Stimulated activated naive CD4-positive, alpha-beta T cell treated with Interleukin-2 at 50 U/mL for 16 hours (primary cell): ENCODE results near the gene ROR2.

Experiments used
- DNase-seq: peaks from one replicate; lab custom pipeline; 2025; lab: John Stamatoyannopoulos, UW

The ROR2 gene

GRCh38 chr9:91771864-91772263 lies 178.2 kb downstream of the ROR2 start:
- no peak for DNase-seq

GRCh38 chr9:91771027-91771426 lies 179.0 kb downstream of the ROR2 start:
- DNase-seq: no peak

DNA sequence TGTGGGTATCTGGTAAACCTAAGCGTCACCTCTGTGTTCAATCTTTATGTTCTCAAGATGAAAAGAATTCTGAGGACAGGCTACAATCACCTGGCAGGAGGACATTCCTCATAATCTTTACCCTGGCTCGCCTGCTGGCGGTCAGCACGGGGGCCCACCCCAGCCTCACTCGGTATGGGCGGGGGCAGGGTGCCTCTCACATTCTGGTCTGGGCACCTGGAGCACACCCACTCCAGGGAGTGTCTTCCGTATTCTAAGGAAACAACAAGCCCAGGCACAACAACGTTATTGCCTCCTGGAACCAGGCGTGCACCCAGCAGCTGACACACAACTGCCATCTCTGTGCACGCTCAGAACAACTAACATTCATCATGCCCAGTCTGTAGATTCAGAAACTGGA lies 179.8 kb downstream of the ROR2 start:
- DNase-seq: no peak

DNA sequence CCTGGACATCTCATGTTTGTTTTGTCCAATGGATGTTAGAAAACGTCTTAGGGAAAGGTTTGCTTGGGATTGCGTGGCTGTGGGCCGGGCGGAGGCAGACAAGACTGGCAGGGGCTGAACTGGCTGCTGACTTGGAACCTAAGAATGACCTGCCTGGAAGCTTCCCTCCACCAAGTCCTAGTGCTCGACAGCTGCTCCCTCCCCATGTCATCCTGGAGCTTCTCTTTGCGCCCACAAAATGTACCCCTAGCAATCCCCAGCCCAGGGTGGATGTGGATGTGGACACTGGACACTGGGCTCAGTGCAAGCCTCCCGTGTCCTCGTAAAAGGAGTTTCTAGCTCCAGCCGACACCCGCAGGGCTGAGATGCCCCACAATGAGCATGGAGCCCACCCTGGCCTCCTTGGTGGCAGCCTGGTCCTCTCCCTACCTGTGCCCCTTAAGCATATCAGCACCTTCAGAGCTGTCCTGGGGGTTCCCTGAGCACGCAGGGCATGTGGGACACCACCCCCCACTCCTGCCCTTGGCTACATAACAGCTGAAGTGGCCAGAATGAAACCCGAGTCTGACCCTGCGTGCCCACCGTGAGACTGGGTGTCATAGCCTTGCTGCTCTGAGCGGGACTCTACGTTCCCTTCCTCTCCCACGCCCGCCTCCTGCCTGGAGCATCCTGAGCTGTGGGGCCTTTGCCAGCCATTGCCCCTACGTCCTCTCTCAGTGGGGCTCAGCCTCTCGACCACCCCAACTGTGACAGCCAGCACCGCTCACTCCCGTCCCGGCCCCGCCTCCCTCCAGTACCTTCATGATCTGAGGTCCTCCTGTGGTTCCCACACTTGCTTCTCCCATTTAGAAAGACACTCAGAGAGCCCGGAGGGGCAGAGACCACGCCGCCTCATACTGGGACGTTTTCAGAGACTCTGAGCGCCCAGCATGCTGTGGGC lies 180.8 kb downstream of the ROR2 start:
- no peak for DNase-seq

DNA sequence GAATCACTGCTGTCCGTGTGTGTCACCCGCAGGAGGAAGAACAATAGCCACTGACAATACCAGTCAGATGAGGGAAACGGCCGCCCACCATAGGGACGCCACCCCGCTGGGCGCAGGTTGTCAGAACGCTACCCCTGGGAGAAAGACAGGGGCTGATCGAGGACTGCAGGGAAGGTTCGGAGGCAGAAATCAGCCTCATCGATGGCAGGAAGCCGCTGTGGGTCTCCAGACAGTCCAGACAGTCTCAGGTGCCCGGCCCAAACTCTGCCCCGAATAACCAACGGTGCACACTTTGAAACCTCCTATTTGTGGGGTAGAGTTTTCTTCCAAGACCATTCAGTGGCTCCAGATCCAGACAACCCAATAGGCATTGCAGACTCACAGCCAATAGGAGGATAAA lies 181.5 kb downstream of the ROR2 start:
- no peak for DNase-seq

DNA sequence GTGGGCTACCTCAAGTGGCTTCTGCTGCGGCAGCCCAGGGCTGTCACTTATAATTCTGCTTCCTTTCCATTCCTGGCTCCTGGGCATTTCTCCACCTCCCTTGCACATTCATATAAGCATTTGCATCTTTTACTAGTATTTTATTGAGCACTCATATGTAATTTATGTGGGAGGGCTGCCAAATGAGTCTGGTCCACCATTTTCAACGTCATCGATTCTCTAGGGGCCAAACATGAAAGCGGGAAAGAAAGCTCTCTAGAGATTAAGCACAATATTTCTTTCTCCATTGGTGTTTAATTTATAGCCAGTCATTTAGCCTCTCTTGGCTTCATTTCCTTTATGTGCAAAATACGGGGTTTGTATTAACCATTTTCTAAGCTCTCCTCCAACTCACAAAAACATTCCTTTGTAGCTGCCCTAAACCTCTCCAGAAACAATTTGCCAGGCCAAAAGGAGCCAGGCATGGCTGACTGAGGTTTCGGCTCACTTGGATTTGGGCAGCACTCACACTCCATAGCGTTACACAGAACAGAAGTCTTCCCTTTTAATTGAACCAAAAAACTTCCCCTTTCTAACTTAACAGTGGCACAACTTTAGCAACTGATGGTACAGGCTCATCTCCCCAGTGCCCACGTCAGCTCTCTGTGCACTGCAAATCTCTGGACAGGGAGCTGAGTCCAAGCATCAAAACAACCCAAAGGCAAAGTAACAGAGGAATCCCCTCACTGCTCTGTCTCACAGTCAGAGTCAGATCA lies 183.5 kb downstream of the ROR2 start:
- no peak for DNase-seq

DNA sequence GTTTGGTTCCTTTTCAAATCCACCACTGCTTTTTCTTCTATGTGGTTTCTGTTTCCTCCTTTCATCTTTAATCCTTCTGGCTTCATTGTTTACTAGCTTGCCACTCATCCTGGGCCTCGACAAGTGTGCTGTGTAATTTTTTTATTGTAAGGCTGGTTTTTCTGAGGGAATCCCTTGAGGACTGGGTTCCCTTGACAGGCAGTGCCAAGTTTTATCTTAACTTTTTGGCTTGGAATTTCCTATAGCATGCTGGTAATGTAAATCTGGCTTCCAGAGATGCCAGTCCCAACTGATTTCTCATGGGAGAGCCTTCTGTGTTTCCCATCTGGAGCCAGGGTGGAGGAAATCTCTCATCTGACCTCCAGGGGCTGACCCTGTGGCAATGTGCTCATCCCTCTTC lies 184.7 kb downstream of the ROR2 start:
- no peak for DNase-seq

DNA sequence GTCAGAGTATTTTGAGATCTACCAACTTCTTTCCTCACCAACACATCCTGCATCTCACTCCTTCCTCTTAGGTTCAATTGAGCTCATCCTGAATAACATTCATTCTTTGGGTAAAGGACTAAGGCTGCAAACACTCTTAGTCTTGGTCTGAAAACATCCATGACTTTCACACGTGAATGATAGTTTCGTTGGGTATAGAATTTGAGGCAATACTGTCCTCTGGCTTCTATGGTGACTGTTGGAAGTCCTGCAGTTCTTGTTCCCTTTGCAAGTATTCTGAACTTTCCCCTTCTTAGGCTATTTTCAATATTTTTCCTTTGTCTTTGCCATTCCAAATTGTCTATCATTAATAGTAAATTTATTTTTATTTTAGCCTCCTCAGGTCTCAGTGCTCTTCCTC lies 185.4 kb downstream of the ROR2 start:
- DNase-seq: no peak

GRCh38 chr9:91761362-91761761 lies 188.7 kb downstream of the ROR2 start:
- DNase-seq: no peak

DNA sequence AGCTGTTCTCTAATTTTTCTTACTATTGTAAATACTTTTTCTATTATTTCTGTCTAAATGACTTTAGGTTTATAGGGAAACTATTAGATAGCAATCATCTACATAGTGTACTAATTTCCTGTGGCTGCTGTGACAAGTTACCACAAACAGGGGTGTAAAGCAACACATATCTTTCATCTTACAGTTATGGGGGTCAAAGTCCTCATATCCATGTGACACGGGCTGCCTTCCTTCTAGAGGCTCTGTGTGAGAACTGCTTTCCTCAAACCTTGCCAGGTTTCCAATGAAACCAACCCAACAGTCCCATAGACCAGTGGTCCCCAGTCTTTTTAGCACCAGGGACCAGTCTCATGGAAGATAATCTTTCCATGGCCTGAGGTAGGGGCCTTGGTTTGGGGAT lies 189.1 kb downstream of the ROR2 start:
- no peak for DNase-seq

- peak; percentile 12 for DNase-seq
Measured at GRCh38 chr9:91758491-91758981, 191.5 kb downstream of the ROR2 start.

- no peak for DNase-seq
Measured at GRCh38 chr9:91757782-91758181, 192.2 kb downstream of the ROR2 start.

GRCh38 chr9:91756510-91756780 lies 193.6 kb downstream of the ROR2 start:
- DNase-seq: no peak

DNA sequence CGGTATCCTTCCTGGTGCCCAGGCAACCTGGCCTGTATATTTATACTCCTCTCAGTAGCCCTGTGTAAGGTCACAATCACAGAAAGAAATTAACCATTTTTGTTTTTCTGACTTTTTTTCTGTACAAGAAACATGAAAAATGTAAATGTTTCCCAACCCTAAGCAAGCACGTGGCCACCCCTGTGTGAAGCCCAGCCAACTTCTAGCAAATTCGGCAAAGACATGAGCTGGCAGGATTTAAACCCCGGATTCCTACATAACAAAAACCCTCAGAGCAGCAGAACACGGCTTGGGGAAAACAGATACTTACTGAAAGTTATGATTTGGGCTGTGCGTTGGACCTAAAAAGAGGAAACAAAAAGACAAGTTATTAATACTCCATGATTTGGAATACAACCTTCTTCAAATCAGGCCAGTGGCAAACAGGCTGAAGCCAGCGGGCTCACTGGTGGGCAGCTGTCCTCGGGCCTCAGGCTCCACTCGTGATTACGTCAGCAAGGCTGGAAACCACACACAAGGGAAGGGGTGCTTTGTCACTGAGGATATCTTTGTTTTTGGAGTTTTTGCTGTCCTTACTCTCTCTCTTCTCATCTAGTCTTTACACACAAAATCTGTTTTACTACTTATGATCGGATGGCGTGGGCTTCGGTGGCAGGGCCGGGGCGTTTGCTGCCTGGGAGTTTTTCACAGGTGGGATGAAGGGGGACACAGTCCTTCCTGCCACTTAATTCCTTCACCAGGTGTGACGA lies 194.1 kb downstream of the ROR2 start:
- DNase-seq: no peak

- DNase-seq: no peak
Measured at GRCh38 chr9:91753711-91754110, 196.3 kb downstream of the ROR2 start.

- DNase-seq: no peak
Measured at GRCh38 chr9:91751922-91752321, 198.1 kb downstream of the ROR2 start.

DNA sequence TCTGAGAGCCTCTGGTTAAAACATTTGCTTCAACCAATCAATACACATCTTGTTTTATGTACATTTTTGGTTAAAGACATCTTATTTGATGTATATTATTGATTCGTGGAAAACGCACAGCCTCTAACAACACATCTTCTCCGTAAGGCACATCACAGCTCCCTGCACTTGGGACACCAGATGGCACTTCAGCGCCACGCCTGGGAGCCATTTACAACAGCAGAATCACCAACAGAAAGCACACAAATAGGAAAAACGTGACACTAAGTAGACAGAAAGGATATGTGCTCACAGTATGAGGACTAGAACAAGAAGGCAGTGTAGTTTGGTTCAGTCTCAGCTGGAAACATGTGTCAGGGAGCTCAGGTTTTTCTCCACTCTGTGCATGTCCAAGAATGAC lies 199.7 kb downstream of the ROR2 start:
- no peak for DNase-seq

GRCh38 chr9:91746904-91747303 lies 203.1 kb downstream of the ROR2 start:
- no peak for DNase-seq

DNA sequence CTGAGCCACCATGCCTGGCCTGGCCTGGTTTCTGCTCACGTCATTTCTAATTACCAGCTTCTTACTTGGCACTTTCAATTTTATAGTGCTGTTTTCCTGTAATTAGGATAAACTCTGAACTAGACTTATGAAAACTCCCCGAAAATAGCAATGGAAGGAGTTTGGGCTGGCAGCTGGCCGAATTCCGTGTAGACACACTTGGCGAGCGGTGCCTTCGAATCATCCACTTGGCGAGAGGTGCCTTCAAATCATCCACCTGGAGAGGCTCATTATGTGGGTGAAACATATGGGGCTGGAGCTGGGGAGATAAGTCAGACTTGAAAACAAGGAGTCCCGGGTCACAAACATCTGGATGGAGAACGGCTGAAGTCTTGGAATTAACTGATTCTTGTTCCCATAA lies 203.7 kb downstream of the ROR2 start:
- DNase-seq: no peak

GRCh38 chr9:91744114-91744513 lies 205.9 kb downstream of the ROR2 start:
- no peak for DNase-seq

DNA sequence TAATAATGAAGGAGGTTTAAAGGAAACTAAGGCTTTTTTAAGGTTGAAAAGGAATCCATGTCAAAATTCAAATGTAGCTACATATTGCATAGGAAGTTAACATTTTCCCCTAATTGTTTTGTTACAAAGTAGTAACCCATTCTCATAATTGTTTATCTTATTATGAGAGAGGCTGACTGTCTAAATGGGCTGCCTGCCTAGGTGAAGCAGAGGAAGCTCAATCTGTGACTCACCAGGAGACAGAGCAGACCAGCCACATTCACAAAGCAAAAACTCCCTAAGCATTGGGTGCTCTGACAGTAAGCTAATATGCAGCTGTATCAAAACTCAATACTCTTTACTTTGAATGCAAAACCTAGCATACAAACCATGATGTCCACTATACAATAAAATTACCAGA lies 208.5 kb downstream of the ROR2 start:
- DNase-seq: no peak

DNA sequence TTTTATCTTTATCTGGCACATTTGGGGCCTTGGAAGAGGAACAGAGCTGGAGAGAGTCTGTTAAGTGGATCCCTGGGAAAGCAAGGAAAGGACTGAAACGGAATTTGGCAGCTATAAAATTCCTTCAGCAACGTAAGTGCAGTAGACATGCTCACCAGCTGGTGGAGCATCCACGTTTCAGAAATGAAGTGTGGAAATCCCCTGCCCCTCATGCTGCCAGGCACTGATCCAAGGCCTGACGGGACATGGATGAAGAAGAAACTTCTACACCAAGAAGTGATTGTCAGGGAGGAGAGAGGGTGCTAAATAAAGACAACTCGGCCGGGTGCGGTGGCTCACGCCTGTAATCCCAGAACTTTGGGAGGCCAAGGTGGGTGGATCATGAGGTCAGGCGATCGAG lies 209.3 kb downstream of the ROR2 start:
- DNase-seq: no peak
